GM20431 (cell line): ENCODE data around the gene B3GALT6.

ENCODE experiments used
- in situ Hi-C: fragments of 300-500 bp; cut with MseI, MboI; formaldehyde crosslinking; loops from one replicate; pipeline ENCODE4 v1.15.0; 2020; ENCODE audit warnings: low sequenced_read_pairs; ENCODE audit not compliant: unreplicated experiment

The B3GALT6 gene

DNA sequence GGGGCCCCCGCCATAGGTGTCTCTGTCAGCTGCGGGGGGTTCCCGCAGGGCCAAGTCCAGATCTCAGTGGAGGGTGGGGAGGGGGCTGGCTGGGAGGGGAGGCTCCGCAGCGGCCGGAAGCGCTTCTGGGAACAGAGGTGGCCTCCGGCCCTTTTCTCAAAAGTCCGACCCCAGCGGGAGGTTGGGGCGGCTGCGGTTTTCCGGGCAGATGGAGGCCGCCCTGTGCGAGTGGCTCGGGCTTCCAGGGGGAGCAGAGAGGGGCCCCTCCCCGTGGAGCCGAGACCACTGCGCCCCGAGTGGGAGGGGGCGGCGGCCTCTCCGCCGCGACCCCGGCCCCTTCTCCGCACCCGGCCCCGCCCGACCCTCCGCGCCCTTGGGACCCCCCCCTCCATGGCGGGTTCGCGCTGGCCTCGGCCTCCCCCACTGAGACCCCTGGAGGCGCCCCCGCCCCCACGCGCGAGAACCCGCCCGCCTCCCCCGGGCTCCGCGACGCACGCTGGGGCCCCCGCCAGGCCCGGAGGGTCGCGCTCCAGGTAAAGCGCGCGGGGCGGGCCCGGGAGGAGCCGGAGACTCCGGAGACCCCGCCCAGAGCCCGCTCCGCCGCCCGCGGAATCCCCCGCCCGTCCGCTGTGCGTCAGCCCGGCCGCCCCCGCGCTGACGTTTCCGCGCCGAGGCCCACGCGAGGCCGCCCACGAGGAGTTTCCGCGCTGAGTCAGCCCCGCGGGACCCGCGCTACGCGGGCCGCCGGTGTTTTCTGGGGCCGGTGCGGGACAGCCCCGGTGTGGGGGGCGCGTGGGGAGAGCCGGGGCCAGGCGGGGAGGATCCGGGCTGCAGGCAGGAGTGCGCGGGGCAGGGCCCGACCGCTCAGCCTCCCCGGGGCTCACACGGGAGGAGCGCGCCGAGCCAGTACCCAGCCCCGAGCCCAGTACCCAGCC is 30.9 kb upstream of the B3GALT6 start:
- in situ Hi-C loops = no loop called here

GRCh38 chr1:1202831-1203560 is 29.0 kb upstream of the B3GALT6 start:
- in situ Hi-C loops = no loop called here

- in situ Hi-C loops = no loop called here
These were observed 28.2 kb upstream of the B3GALT6 start for GRCh38 chr1:1203561-1204424.

GRCh38 chr1:1204425-1204920 is 27.6 kb upstream of the B3GALT6 start:
- in situ Hi-C loops = no loop called here

DNA sequence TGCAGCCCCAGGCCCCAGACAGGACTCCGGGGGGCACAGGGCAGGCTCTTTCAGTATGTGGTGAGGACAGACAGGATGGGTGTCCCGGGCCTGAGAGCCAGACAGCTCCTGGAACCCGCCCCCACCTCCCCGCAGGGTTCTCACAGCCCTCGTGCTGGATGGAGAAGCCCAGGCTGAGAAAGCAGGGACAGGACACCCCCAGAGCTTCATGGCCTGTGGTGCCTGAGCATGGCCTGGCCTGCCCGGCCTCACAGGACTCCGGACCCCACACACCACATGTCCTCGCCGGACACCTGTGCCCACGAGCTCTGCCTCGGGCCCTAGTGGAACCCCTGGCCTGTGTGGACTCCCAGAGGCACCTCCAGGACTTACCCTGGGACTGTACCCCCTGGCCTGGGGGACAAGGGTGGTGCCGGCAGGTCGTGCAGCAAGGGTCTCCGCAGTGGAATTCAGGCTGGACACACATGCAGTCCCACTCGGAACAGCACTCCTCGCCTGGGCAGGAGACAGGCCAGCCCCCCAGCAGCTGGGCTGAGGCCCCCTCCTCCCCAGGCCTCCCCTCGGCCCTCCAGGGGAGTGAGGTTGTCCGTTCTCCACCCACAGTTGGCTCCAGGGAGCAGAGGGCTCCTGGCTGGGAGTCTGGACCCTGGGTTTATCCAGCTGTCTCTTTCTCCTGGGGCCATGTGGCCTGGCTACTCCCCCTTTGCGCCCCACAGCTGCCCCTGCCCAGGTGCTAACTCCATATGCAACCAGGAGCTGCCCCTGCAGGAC is 26.9 kb upstream of the B3GALT6 start:
- in situ Hi-C loops = no loop called here

DNA sequence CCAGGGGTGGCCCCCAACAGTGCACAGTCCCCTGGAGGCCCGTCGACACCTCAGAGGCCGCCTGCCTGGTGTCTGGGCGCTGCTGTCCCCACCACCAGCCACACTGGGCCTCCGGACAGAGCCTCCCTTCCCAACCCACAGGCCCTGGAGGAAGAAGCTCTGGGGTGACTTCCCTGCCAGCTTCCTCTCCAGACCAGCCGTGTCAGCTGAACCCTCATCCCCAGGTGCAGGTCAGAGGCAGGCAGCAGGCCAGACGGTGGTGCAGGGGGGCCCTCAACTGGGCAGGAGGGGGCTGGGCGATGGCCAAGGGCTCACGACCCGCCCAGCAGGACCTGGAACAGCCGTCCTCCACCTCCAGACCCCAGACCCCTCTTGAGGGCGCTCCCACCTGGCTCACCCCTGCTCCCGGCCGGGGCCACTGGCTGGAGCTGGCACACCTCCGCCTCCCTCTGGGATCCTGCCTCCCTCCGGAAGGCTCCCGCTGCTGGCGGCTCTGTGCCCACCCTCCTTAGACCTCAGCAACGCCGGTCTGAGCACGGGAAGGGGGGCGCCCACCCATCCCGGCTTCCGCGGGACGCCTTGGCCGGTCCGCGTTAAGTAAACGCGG is 26.2 kb upstream of the B3GALT6 start:
- in situ Hi-C loops = no loop called here

DNA sequence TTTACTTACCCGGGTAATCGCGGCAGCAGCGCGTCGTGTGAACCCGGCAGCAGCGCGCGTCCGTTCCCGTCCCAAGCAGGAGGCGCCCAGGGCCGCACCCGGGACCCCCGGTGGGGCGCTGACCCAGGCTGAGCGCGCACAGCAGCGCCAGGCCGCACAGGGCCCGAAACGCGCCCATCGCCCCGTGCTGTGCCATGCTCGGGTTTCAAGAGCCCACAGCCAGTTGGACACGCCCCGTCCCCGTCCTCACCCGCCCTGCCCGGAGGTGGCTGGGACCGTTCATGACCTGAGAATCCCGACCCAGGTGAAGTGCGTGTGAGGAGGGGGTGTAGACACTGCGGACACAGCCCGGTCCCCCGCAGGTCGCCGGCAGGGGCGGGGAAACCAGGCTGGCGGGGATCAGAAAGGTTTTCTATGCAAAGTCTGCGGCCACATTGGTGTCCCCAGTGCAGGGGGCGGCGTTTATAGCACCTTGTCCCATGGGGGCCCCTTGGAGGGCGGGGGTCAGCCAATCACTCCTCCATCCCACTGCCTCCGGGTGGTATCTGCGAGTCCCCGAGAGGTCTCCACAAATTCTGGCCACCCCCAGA is 25.6 kb upstream of the B3GALT6 start, which contains the start of gene TNFRSF18:
Gene TNFRSF18, minus strand, starts transcription at position 217 of the 590 bp plus-strand sequence. Its CDS starts 21 bp downstream, at position 196.
- in situ Hi-C loops = no loop called here

- in situ Hi-C loops = no loop called here
These were observed 25.0 kb upstream of the B3GALT6 start for GRCh38 chr1:1206966-1207531.

GRCh38 chr1:1207571-1207892 is 24.5 kb upstream of the B3GALT6 start:
- in situ Hi-C loops = no loop called here

GRCh38 chr1:1208713-1209433 is 23.2 kb upstream of the B3GALT6 start:
- in situ Hi-C loops = no loop called here

DNA sequence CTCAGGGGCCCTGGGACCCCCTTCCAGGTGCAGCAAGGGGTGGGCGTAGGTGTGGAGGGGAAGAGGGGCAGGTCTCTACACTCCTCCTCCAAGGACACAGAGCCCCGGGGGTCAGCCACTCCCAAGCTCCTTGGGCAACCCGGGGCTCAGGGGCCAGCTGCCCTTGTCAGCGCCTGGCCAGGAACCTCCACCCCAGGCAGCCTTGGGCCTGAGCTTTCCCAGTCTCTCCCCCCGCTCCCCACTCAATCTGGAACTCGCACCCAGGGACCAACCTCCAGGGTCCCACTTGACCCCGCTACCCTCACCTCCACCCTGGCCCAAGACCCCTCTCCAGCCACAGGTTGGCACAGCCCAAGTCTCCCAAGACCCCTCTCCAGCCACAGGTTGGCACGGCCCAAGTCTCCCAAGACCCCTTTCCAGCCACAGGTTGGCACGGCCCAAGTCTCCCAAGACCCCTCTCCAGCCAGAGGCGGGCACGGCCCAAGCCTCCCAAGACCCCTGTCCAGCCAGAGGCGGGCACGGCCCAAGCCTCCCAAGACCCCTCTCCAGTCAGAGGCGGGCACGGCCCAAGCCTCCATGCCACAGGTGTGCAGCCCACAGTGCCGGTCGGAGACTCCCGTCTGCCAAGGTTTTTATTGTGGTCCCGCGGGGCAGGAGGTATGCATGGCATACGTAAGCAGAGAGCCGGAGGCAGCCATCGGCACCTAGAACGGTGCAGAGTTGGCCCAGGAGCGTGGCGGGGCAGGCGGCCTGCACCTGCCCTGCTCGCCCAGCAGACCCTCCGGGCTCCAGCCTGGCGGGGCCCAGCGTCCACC is 21.1 kb upstream of the B3GALT6 start:
- in situ Hi-C loops = no loop called here

DNA sequence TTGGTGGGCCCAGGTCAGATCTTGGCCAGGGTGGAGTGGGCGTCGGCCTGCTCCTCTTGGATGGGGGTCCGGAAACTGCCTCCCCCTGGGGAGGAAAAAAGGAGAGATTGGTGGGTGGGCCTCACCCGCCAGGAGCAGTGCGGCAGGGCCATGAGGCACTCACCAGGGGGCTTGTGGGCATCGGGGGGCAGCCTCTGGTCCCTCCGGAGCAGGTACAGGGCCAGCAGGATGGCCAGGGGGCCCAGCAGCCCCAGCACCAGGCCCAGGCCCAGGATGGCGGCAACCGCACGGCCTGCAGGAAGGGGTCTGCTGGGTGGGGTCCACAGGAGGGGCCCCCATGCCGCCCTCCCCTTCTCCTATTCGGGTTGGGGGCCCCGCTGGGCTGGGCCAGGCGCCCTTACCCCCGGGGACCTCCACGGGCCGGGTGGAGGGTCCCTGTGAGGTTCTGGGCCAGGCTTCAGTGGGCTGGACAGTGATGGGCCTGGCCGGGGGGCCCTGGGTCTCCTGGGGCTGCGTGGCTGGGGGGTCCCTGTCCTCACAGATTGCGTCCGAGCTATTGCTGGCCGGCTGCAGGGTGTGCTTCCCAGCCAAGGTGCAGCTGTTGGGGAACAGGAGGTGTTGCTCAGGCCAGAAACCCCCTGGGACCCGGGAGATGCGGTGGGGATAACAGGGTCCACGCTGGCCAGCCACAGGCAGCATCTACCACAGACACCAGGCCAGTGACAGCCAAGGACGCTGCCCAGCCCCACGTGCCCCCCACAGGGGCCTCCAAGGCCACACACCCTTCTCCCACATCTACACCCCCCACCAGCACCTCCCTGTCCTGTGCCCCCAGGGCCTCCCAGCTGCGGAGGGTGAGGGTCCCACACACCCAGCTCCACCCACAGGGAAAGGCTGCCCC is 20.2 kb upstream of the B3GALT6 start:
- in situ Hi-C loops = no loop called here

DNA sequence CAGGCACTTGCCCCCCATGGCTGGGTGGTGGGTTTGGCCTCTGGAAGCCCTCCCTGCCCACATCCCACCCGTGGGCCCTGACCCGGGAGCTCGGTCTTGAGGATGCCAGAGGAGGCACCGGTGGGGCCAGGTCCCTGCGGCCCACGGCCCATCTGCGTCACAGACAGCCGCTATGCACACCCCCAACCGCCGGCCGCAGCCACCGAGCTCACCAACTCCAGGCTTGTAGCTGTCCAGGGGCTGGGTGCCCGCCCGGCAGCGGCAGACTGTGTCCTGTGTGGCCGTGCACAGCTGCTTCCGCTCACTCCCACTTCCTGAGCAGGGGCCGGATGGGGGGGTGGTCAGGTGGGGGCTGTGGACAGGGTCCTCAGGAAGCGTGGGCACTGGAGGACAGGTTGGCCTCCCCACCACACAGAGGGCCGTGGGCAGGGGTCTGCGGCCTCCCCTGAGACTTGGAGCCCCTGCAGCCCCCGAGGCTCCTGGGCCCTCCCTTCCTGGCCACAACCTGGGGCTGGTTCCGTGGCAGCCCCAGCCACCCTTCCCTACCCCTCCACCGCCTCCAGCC is 19.2 kb upstream of the B3GALT6 start:
- in situ Hi-C loops = no loop called here

DNA sequence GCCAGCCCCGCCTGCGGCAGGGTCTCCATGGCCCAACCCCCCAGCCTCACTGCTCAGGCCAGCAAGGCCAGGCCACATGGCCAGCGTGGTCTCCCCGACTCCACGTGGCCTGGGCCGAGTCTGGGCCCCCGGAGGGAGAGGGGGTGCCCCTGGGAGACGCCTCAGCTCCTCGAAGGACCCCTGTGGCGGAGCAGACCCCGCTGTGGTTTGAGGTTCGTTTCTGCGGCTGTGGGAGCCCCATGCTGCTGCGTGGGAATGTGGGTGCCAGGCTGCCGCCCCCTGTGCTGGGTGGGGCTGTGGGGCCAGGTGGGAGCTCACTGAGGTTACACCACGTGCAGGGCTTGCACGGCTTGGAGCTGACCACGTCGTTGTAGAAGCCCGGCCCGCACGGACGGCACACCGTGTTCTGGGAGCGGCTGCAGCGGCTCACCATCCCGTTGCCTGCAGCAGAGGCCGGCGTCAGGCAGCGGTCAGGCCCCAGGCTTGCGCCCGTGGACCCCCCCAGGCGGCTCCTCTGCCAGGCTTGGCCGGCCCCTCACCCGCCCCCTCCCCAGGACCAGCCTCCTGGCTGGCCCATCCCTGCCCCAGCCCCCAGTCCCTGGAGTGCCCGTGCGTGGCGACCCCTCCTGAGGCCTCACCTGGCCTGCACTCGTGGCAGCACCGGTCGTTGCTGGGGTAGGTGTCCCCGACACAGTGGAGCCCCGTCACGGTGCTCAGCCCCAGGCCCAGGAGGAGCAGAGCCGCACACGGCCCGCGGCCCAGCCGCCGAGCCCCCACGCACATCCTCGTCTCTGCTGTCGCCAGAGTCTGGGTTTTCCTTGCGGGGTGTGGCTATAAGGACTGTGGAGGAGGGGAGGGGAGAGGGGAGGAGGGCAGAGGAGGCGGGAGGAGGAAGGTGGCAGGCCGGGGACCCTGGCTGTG is 18.4 kb upstream of the B3GALT6 start, which contains the start of gene TNFRSF4:
Gene TNFRSF4, minus strand, starts transcription at position 809 of the 921 bp plus-strand sequence. Its CDS starts 26 bp downstream, at position 783.
- in situ Hi-C loops = no loop called here
